Activated gamma-delta T cell treated with Interleukin-2 at 50 U/mL for 16 hours (primary cell): Measurements from ENCODE around the gene MS4A10.

Experiments
- DNase-seq: peaks from one replicate; pipeline ENCODE4 v3.0.0-alpha.2; 2020

MS4A10 gene

GRCh38 chr11:60830478-60831142, 45.5 kb downstream of the MS4A10 start:
- DNase-seq, result no peak

- peak; percentile 79 for DNase-seq
These were observed 46.0 kb downstream of the MS4A10 start for GRCh38 chr11:60831143-60831500.

GRCh38 chr11:60831501-60832079, 46.5 kb downstream of the MS4A10 start:
- no peak for DNase-seq

- no peak for DNase-seq
These were observed 49.8 kb downstream of the MS4A10 start for GRCh38 chr11:60834742-60835533.

- no peak for DNase-seq
These were observed 50.4 kb downstream of the MS4A10 start for GRCh38 chr11:60835534-60835846.

GRCh38 chr11:60836866-60837515, 51.9 kb downstream of the MS4A10 start:
- no peak for DNase-seq

GRCh38 chr11:60838132-60838531, 53.0 kb downstream of the MS4A10 start:
- DNase-seq, result no peak

GRCh38 chr11:60840470-60841430, 55.6 kb downstream of the MS4A10 start:
- DNase-seq, result no peak

- DNase-seq, result peak; percentile 97
These were observed 56.9 kb downstream of the MS4A10 start, which contains the start of gene CCDC86 for GRCh38 chr11:60841797-60842667. TSS of gene CCDC86 (plus strand) at chr11:60842113. CDS start at chr11:60842125, 12 bp downstream.

- no peak for DNase-seq
These were observed 57.8 kb downstream of the MS4A10 start for GRCh38 chr11:60842668-60843600.

- DNase-seq, result no peak
These were observed 59.1 kb downstream of the MS4A10 start for GRCh38 chr11:60844045-60844869.

GRCh38 chr11:60844870-60845221, 59.7 kb downstream of the MS4A10 start:
- DNase-seq, result no peak

- DNase-seq, result no peak
These were observed 60.2 kb downstream of the MS4A10 start for GRCh38 chr11:60845338-60845737.

GRCh38 chr11:60847281-60847680, 62.1 kb downstream of the MS4A10 start:
- DNase-seq, result no peak

- DNase-seq, result no peak
These were observed 62.8 kb downstream of the MS4A10 start for GRCh38 chr11:60847896-60848295.

- no peak for DNase-seq
These were observed 63.6 kb downstream of the MS4A10 start for GRCh38 chr11:60848714-60849151.

GRCh38 chr11:60849641-60850520, 64.7 kb downstream of the MS4A10 start:
- DNase-seq, result no peak
